ENCODE results near the gene PIM1. TPM values are rescaled to one million over a fixed set of nuclear protein-coding genes. Genes with fewer than 3 reads are reported as not detected.

Gene PIM1
- total and polyA plus RNA-seq, 9 of the 15 experiments (the other 6 are each of a cell fraction or from before 2014, with no cell fraction given), result 19.0 to 789 (median 212) TPM

DNA sequence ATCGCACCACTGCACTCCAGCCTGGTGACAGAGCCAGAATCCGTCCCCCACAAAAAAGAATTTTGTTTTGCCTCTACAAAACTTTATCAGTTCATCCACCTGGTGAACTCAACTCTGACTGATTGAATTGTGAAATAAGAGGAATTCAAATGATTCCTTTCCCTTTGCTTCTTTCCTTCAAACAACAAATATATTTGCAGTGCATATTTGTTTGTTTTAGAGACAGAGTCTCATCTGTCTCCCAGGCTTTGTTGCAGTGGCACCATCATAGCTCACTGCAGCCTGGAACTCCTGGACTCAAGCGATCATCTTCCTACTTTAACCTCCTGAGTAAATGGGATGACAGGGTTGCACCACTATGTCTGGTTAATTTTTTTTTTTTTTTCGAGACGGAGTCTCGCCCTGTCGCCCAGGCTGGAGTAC lies 23.2 kb upstream of the PIM1 start (continued):
- no peak for TF ChIP-seq TCF7L2 (IDR thresholded peaks at IDR 0.05; ENCODE audit: low read depth, low read length)
- TF ChIP-seq POLR3G (IDR thresholded peaks at IDR 0.05; ENCODE audit: extremely low read depth, insufficient read length, insufficient replicate concordance), result no peak
- TF ChIP-seq, protein P1, sequence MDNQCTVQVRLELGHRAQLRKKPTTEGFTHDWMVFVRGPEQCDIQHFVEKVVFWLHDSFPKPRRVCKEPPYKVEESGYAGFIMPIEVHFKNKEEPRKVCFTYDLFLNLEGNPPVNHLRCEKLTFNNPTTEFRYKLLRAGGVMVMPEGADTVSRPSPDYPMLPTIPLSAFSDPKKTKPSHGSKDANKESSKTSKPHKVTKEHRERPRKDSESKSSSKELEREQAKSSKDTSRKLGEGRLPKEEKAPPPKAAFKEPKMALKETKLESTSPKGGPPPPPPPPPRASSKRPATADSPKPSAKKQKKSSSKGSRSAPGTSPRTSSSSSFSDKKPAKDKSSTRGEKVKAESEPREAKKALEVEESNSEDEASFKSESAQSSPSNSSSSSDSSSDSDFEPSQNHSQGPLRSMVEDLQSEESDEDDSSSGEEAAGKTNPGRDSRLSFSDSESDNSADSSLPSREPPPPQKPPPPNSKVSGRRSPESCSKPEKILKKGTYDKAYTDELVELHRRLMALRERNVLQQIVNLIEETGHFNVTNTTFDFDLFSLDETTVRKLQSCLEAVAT (IDR thresholded peaks at IDR 0.05), result no peak
- TF ChIP-seq, protein P2, sequence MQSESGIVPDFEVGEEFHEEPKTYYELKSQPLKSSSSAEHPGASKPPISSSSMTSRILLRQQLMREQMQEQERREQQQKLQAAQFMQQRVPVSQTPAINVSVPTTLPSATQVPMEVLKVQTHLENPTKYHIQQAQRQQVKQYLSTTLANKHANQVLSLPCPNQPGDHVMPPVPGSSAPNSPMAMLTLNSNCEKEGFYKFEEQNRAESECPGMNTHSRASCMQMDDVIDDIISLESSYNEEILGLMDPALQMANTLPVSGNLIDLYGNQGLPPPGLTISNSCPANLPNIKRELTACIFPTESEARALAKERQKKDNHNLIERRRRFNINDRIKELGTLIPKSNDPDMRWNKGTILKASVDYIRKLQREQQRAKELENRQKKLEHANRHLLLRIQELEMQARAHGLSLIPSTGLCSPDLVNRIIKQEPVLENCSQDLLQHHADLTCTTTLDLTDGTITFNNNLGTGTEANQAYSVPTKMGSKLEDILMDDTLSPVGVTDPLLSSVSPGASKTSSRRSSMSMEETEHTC (IDR thresholded peaks at IDR 0.05), result no peak
- TF ChIP-seq SMARCC2 (IDR thresholded peaks at IDR 0.05; ENCODE audit: low read depth), result no peak
- TF ChIP-seq, protein P3, sequence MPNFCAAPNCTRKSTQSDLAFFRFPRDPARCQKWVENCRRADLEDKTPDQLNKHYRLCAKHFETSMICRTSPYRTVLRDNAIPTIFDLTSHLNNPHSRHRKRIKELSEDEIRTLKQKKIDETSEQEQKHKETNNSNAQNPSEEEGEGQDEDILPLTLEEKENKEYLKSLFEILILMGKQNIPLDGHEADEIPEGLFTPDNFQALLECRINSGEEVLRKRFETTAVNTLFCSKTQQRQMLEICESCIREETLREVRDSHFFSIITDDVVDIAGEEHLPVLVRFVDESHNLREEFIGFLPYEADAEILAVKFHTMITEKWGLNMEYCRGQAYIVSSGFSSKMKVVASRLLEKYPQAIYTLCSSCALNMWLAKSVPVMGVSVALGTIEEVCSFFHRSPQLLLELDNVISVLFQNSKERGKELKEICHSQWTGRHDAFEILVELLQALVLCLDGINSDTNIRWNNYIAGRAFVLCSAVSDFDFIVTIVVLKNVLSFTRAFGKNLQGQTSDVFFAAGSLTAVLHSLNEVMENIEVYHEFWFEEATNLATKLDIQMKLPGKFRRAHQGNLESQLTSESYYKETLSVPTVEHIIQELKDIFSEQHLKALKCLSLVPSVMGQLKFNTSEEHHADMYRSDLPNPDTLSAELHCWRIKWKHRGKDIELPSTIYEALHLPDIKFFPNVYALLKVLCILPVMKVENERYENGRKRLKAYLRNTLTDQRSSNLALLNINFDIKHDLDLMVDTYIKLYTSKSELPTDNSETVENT (CRISPR knock-in tag; IDR thresholded peaks at IDR 0.05), result no peak
- no peak for TF ChIP-seq LARP7 (IDR thresholded peaks at IDR 0.05)
- TF ChIP-seq BDP1 (IDR thresholded peaks at IDR 0.05; ENCODE audit: insufficient read depth, insufficient read length), result no peak
- TF ChIP-seq MTF1 (CRISPR knock-in tag; IDR thresholded peaks at IDR 0.05; ENCODE audit: borderline replicate concordance), result no peak
- TF ChIP-seq NFIX (CRISPR knock-in tag; IDR thresholded peaks at IDR 0.05; ENCODE audit: low read depth), result no peak
- no peak for TF ChIP-seq PTBP1 (IDR thresholded peaks at IDR 0.05; ENCODE audit: low read depth, low read length)
- no peak for TF ChIP-seq STAT5A (IDR thresholded peaks at IDR 0.05; ENCODE audit: borderline replicate concordance, low read length)
- no peak for TF ChIP-seq ETV5 (CRISPR knock-in tag; IDR thresholded peaks at IDR 0.05; ENCODE audit: low read depth)
- no peak for TF ChIP-seq ZNF551 (CRISPR knock-in tag; IDR thresholded peaks at IDR 0.05)
- no peak for TF ChIP-seq ZFP30 (CRISPR knock-in tag; IDR thresholded peaks at IDR 0.05; ENCODE audit: borderline replicate concordance)
- no peak for TF ChIP-seq SNRNP70 (optimal IDR thresholded peaks at IDR 0.05; ENCODE audit: low read depth, low read length)
